Tibial nerve (tissue), 3 donors: Measurements from ENCODE around the gene VSX2.

Source experiments
- POLR2A ChIP-seq, 2 donors: fragments of 450-650 bp; IDR thresholded peaks; one replicate each; pipeline ENCODE4 v1.6.1; 2017; ENCODE audit warnings: antibody characterized with exemption in 2 of 2, mild to moderate bottlenecking in 2 of 2, moderate library complexity in 2 of 2
- TF ChIP-seq, protein P1 (sequence below), 5 experiments: fragments of 200-600 bp in 3 of 5; fragments of 450-650 bp in 2 of 5; sonication (generic) in 3 of 5; IDR thresholded peaks; one replicate each; pipeline ENCODE4 v1.5.1; 2016 to 2019; ENCODE audit warnings: antibody characterized with exemption in 5 of 5, mild to moderate bottlenecking in 3 of 5, moderate library complexity in 2 of 5

DNA sequence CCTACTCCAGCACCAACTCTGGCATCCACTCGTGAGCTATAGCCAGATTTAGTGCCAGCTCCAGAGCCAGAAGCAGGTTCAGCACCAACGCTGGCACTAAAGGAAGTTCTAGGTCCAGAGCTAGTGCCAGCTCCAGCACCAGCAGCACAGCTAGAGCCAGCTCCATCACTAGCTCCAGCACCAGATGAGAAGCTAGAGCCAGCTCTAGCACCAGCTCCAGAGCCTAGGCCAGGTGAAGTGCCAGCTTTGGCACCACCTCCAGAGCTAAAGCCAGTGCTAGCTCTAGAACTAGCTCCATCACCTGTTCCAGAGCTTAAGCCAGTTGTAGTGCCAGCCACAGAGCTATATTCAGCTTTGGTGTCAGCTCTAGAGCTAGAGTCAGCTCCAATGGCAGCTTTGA, 38.8 kb downstream of the VSX2 start:
- TF ChIP-seq POLR2A (IDR thresholded peaks at IDR 0.05), result no peak
- TF ChIP-seq, protein P1, sequence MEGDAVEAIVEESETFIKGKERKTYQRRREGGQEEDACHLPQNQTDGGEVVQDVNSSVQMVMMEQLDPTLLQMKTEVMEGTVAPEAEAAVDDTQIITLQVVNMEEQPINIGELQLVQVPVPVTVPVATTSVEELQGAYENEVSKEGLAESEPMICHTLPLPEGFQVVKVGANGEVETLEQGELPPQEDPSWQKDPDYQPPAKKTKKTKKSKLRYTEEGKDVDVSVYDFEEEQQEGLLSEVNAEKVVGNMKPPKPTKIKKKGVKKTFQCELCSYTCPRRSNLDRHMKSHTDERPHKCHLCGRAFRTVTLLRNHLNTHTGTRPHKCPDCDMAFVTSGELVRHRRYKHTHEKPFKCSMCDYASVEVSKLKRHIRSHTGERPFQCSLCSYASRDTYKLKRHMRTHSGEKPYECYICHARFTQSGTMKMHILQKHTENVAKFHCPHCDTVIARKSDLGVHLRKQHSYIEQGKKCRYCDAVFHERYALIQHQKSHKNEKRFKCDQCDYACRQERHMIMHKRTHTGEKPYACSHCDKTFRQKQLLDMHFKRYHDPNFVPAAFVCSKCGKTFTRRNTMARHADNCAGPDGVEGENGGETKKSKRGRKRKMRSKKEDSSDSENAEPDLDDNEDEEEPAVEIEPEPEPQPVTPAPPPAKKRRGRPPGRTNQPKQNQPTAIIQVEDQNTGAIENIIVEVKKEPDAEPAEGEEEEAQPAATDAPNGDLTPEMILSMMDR (IDR thresholded peaks at IDR 0.05), result no peak
